ENCODE data around the gene SRM.
"Not testable (repeated sequence)": the region's sequence is repeated elsewhere in the genome, so short reads cannot be mapped to it uniquely, and the experiment has no call there.

SRM gene

DNA sequence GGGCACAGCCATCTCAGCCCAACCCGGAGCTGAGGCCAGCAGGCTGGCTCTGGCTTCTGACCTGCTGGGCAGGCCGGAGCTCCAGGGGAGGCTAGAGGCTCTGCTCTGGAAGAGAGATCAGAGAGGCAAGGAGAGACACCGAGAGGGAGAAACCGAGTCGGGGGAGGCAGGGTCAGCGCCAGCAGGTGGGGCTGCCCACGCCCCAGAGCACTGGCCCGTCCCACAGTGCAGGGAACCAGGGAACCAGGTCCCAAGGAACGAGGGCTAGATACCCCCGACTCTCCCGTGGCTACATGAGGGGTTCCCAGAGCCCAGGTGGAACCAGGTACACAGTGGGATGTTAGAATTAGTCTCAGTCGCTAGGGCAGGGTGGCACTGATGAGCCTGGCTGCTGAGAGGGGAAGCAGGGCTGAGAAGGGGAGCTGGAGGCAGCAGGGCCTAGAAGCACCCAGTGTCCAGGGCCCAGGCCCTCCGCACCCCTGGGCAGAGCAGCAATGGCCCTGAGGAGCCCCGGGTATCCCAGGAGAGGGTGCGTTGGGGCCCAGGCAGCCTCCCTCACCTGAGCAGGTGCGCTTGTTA lies 14.9 kb downstream of the SRM start:
- DNase-seq (ENCODE audit: low spot score) = no peak

DNA sequence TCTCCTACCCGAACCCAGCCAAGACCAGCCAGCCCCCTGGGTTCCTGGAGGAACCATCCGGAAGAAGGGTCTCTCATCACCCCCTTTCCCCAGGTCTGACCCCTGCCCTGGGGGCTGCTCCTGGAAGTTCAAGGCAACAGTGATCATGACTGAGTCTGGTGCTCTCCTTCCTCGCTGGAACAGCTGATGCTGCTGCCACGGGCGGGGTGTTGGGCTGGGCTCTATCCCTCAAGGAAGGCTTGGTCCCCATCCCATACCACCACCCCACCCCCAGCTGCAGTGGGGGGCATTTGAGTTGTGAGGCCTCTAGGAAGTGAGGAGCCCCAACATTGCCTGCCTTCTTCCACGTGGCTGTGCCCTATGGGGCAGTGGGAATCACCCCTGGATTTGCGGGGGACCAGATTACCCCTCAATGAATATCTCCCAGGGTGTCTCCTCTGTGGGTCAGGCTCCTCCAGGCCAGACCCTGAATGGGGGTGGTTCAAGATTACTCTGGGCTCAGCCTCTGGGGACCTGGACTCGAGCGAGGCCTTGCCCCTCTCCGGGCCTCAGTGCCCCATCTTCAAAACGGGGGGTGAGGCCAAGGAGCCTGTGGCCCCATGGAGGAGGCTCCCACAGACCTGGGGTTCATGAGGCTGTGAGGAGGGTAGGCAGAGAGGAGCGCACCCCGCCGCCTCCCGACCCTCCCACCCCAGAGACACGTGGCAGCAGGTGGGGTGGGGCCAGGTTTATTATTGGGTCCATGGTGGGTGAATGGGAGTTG lies 15.6 kb downstream of the SRM start:
- DNase-seq (ENCODE audit: low spot score) = no peak

DNA sequence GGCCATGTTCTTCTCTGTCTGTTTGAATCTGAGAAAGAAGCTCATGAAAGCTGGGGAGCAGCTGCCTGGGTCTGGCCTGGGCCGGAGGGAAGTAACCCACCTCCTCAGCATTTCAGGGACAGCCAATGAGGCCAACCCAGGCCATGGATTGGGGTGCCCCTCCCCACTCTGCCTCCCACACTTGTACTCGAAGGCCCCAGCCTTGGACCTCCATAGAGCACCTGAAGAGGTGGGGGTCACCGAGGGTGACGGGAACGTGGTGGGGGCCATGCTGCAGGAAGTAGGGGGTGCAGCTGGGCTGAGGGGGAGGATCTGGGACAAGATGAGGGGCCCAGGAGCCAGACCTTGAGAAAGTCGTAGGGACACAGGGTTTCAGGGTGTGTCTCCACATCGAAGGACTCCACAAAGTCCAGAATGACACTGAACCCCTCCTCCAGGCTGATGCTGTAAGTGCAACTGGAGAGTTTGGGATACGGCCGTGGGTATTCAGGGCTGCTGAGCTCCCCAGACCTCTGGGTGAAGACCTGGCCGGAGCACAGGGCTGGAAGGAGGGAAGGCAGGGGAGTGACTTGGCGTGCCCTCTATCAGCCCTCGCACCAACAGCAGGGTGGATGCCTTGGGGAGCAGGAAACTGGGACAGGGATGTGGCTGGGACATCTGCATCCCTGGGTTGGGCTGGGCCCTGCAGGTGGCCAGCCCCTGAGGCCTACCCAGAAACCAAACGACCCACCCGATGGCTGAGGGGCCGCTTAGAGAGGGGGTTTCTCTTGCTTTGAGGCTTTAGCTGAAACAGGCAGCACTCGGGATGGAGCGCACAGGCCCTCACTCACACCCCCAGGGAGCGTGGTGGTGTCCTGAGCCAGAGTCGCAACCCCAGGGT lies 16.6 kb downstream of the SRM start:
- no peak for DNase-seq (ENCODE audit: low spot score)

DNA sequence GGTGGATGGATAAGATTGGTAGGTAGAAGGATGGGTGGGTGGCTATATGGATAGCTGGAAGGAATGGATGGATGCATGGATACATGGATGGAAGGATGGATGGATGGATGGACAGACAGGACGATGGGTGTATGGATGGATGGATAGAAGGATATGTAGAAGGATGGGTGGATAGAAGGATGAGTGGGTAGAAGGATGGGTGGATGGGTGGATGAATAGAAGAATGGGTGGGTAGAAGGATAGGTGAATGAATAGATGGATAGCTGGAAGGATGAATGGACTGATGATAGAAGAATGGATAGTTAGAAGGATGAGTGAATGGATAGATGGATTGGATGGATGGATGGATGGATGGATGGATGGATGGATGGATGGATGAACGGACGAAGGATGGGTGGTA lies 17.8 kb downstream of the SRM start:
- DNase-seq (ENCODE audit: low spot score) = no peak

DNA sequence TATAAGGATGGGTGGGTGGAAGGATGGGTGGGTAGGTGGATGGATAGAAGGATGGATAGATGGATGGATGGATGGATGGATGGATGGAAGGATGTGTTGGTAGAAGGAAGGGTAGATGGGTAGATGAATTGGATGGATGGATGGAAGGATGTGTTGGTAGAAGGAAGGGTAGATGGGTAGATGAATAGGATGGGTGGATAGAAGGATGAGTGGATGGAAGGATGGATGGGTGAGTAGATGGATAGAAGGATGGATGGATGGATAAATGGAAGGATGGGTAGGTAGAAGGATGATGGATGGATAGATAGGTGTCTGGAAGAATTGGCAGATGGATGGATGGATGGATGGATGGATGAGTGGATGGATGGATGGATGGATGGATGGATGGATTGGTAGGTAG lies 18.8 kb downstream of the SRM start:
- DNase-seq (ENCODE audit: low spot score) = no peak

DNA sequence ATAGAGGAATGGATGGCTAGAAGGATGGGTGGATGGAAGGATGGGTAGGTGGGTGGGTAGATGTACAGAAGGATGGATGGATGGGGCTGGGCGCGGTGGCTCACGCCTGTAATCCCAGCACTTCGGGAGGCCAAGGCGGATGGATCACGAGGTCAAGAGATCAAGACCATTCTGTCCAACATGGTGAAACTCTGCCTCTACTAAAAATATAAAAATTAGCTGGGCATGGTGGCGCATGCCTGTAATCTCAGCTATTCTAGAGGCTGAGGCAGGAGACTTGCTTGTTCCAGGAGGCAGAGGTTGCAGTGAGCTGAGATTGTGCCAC lies 19.8 kb downstream of the SRM start:
- DNase-seq (ENCODE audit: low spot score) = not testable (repeated sequence)

DNA sequence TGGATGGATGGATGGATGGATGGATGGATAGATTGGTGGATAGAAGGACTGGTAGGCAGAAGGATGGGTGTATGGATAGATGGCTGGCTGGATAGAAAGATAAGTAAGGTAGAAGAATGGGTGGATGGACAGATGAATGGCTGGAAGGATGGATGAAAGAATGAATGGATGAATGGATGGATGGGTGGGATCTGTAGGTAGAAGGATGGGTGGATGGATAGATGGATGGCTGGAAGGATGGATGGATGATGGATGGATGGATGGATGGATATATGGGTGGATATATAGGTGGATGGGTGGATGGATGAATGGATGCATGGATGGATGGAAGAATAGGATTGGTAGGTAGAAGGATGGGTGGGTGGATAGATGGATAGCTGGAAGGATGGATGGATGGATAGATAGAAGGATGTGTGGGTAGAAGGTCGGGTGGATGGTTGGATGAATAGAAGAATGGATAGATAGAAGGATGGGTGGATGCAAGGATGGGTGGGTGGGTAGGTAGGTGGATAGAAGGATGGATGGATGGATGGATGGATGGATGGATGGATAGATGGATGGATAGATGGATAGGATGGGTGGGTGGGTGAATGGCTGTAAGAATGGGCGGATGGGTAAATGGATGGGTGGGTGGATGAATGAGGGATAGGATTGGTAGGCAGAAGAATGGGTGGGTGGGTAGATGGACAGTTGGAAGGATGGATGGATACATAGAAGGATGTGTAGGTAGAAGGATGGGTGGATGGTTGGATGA lies 20.3 kb downstream of the SRM start:
- no peak for DNase-seq (ENCODE audit: low spot score)

DNA sequence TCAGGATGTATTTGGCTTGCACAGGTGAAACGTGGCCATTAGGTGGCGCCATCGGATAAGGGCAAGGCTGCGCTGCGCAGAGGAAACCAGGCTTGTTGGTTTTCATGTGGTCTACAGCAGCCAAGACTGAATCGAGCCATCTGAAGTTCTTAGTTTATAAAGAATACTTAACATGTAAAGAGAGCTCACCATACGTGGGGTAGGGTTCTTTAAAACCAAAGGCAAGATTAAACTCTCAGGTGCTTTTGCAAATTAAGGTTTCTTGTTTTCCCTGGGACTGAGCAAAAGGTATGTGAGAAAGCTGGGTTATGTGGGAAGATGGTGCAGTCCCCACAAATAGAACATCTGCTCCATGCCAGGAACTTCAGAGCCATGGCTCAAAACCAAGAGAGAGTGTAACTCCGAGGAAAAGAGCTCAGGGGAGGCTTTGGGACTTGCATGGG lies 22.1 kb downstream of the SRM start:
- DNase-seq (ENCODE audit: low spot score) = peak; percentile 89

DNA sequence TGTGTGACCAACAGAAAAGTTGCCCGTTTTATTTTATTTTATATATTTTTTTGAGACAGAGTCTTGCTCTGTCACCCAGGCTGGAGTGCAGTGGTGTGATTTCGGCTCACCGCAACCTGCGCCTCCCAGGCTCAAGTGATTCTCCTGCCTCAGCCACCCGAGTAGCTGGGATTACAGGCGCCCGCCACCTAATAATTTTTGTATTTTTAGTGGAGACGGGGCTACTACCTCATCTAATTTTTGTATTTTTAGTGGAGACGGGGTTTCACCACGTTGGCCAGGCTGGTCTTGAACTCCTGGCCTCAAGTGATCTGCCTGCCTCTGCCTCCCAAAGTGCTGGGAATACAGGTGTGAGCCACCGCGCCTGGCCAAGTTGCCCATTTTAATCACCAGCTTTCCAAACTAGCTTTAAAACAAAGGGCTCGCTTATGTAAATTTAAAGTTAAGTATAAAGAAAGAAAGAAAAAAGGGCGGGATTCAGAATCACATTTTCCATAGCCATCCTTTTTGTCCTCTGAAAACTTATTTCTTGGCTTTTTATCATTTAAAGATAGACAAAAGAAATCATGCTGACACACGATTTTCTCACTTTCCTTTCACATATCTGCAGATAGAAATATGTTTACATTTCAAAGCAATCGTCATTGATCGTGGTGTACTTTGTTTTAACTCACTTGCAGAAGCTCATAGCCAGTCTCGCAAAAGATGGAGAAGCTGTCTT lies 22.6 kb downstream of the SRM start:
- DNase-seq (ENCODE audit: low spot score) = not testable (repeated sequence)

DNA sequence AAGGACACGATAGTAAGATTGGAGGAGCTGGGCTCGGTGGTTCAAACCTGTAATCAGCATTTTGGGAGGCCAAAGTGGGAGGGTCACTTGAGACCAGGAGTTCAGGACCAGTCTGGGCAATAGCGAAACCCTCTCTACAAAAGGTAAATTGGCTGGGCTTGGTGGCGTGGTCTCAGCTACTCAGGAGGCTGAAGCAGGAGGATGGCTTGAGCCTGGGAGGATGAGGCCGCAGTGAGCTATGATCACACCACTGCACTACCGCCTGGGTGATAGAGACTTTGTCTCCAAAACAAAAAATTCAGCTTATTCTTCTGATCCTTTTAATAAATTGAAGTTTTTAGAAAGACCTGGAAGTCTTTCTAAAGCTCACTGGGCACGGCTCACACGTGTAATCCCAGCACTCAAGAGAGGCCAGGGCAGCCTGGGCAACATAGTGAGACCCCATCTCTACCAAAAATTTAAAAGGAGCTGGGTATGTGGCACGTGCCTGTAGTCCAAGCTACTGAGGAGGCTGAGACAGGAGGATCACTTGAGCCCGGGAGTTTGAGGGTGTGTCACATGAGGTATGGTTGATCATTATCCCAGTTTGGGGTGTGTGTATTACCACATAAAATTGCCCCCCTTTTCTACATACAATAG lies 28.1 kb downstream of the SRM start:
- DNase-seq (ENCODE audit: low spot score) = no peak

DNA sequence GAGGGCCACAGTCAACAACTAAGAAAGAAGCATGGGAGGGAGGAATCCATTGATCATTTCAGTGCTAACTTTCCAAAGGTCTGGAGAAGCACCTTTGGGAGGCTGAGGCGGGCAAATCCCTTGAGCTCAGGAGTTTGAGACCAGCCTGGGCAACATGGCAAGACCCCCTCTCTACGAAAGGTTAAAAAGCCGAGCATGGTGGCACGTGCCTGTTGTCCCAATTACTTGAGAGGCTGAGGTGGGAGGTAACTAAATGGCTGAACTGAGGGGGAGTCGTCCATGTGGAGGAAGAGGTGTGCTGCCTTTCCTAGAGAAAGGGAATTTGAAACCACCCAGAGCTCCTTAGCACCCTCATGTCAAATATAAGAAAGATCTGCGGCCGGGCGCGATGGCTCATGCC lies 29.0 kb downstream of the SRM start:
- no peak for DNase-seq (ENCODE audit: low spot score)

DNA sequence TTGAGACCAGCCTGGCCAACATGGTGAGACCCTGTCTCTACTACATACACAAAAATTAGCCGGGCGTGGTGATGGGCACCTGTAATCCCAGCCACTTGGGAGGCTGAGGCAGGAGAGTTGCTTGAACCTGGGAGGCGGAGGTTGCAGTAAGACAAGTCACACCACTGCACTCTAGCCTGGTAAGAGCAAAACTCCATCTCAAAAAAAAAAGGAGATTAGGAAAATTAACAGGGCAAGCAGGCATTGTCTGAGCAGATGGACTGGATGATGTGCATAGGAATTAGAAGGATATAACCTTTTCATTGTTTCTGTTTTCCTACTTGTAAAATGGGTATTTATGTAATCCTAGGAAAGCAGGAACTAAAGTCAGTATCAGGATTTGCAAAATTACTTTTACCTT lies 31.8 kb downstream of the SRM start:
- DNase-seq (ENCODE audit: low spot score) = no peak

DNA sequence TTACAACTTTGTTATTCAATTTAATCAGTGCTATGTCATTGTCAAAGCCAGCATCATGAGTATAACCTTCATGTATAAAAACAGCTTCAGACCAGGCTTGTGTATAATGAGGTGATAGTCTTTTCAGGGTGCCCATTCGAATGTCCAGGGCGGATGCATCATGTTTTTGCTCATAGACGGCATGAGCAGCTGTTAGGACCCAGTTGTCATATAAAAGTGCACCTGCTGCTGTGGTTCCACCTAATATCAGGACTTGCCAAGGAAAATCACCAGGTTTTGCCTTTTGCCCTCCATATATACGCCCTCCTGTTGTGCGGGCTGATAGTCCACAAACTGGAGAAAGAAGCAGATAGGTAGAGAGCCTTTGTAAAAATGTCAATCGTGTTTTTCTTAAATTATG lies 32.5 kb downstream of the SRM start:
- DNase-seq (ENCODE audit: low spot score) = no peak

DNA sequence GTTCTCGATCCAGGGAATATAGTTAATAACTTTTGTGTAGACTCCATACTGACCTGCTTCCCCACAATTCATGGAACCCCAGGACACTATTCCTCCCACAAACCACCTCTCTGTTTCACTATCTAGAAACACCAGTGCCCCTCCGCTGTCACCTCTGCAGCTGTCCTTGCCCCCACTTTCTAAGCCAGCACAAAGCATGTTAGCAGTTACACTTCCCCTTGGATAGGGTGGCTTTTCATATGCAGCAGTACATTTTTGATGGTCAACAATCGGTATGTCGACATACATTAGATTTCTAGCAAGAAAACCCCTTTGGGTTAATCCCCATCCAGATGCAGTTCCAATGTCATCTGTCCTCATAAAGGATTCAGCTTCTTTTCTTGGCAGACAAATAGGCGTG lies 32.9 kb downstream of the SRM start:
- DNase-seq (ENCODE audit: low spot score) = no peak

DNA sequence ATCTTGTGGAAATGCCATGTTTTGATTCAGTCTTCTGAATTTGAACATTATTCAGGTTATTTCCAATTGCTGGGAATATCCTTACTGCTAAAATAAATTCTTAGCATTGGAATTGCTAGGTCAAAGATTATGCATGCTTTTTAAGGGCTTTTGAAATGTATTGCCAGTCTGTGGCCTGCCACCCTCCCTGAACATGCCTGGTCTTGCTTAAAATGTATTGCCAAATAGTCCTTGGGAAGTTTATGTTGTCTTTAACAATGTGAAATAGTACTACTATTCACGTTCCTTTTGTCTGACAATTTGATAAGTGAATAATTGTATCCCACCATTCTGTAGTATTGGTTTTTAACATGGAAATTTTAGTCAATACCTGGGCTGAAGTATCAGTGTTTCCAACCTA lies 33.8 kb downstream of the SRM start:
- no peak for DNase-seq (ENCODE audit: low spot score)

DNA sequence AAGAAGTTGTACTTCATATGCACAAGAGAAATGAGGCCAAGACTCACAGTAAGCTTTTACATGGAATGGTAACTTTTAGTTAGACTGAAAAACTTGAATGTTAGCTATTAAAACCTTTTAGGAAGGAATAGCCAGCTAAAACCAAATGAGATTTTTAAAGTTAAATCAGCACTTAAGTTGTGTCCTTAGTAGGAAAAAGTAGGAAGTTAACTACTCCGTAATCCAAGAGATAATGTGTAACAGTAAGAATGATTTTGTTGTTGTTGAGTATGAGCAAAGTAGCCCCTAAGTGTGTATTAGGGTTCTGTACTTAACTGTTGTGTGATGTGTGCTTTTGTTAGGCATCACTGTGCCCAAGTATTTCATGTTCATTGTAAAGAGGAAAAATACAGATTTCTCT lies 34.2 kb downstream of the SRM start:
- no peak for DNase-seq (ENCODE audit: low spot score)

DNA sequence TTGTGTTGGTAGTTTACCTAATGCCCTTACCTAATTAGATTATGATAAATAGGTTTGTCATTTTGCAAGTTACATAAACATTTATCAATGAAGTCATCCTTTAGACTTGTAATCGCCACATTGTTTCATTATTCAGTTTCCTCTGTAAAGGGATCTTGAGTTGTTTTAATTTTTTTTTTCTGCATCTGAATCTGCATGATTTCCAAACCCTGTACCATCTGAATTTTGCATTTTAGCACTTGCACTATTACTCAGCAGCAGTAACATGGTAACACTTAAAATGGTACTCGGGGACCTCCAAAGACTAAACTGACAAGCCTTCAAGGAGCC lies 35.0 kb downstream of the SRM start:
- no peak for DNase-seq (ENCODE audit: low spot score)

DNA sequence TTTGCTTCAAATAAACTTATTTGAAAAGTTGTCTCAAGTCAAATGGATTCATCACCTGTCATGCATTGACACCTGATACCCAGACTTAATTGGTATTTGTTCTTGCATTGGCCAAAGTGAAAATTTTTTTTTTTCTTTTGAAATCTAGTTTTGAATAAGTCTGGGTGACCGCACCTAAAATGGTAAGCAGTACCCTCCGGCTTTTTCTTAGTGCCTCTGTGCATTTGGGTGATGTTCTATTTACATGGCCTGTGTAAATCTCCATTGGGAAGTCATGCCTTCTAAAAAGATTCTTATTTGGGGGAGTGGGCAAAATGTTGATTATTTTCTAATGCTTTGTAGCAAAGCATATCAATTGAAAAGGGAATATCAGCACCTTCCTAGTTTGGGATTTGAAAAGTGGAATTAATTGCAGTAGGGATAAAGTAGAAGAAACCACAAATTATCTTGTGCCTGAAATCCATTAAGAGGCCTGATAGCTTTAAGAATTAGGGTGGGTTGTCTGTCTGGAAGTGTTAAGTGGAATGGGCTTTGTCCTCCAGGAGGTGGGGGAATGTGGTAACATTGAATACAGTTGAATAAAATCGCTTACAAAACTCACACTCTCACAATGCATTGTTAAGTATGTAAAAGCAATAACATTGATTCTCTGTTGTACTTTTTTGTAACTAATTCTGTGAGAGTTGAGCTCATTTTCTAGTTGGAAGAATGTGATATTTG lies 35.5 kb downstream of the SRM start:
- no peak for DNase-seq (ENCODE audit: low spot score)

DNA sequence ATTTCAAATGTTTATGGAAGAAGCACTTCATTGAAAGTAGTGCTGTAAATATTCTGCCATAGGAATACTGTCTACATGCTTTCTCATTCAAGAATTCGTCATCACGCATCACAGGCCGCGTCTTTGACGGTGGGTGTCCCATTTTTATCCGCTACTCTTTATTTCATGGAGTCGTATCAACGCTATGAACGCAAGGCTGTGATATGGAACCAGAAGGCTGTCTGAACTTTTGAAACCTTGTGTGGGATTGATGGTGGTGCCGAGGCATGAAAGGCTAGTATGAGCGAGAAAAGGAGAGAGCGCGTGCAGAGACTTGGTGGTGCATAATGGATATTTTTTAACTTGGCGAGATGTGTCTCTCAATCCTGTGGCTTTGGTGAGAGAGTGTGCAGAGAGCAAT lies 36.6 kb downstream of the SRM start:
- DNase-seq (ENCODE audit: low spot score) = no peak

DNA sequence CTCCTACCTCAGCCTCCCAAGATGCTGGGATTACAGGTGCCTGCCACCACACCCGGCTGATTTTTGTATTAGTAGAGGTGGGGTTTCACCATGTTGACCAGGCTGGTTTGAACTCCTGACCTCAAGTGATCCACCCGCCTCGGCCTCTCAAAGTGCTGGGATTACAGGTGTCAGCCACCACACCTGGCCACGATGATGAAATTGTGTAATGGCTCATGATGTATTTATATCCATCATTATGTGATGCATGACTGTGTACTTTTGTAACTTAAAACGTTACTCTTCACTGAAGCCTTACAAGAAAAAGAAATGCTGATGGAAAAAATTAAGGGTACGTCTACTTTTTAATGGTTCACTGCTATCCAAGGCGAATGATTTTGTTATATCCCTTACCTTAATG lies 39.8 kb downstream of the SRM start:
- no peak for DNase-seq (ENCODE audit: low spot score)

DNA sequence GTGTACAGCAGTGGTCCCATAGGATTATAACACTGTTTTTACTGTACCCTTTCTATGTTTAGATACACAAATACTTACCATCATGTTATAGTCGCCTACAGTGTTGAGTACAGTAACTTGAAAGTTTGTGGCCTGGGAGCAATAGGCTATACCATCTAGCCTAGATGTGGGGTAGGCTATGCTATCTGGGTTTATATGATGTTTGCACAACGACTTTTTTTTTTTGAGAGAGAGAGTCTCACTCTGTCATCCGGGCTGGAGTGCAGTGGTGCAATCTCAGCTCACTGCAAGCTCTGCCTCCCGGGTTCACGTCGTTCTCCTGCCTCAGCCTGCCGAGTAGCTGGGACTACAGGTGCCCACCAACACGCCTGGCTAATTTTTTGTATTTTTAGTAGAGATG lies 40.5 kb downstream of the SRM start:
- DNase-seq (ENCODE audit: low spot score) = not testable (repeated sequence)
